SK-N-SH (cell line): Measurements from ENCODE around the gene DHCR24. TPM values are rescaled to one million over a fixed set of nuclear protein-coding genes. Genes with fewer than 3 reads are reported as not detected.

Experiments used
- CTCF ChIA-PET: fragments of 300-600, 350-600 bp; formaldehyde crosslinking; extraction: SDS; loops from one replicate; lab custom pipeline; 2021; lab: Yijun Ruan, JAX
- POLR2A ChIA-PET: fragments of 350-600 bp; sonication (Branson Sonifier 250); formaldehyde crosslinking; extraction: SDS; loops from one replicate; lab custom pipeline; 2020; ENCODE audit warnings: antibody characterized with exemption, inconsistent platforms; lab: Yijun Ruan, JAX
- DNase-seq: peaks from one replicate; pipeline ENCODE4 v3.0.0; 2012
- H2AFZ ChIP-seq: fragments of 200-600 bp; sonication (generic); 2 replicates; pipeline ENCODE4 v1.8.1; 2016; ENCODE audit warnings: antibody characterized with exemption, mild to moderate bottlenecking, low read depth
- H3F3A ChIP-seq: fragments of 200-600 bp; sonication (generic); replicated peaks from 2 replicates; pipeline ENCODE3; 2016; ENCODE audit warnings: antibody characterized with exemption, mild to moderate bottlenecking; ENCODE audit not compliant: insufficient read depth
- H3K27ac ChIP-seq, 2 experiments: fragments of 200-500 bp in 1 of 2; fragments of 200-600 bp in 1 of 2; sonication (Bioruptor generic) in 1 of 2; sonication (generic), shearing (Covaris generic) in 1 of 2; 2 replicates each; pipeline versions ENCODE4 v1.5.1 to v1.6.1; 2014 to 2016; ENCODE audit warnings: low read depth in 2 of 2, inconsistent platforms in 1 of 2, low read length in 1 of 2, mild to moderate bottlenecking in 1 of 2, mixed read lengths in 1 of 2
- H3K27me3 ChIP-seq: fragments of 200-600 bp; sonication (generic), shearing (Covaris generic); 2 replicates; pipeline ENCODE4 v1.6.1; 2016; ENCODE audit warnings: mixed run types; ENCODE audit not compliant: insufficient read depth
- H3K36me3 ChIP-seq, 2 experiments: fragments of 200-500 bp in 1 of 2; fragments of 200-600 bp in 1 of 2; sonication (Bioruptor generic) in 1 of 2; sonication (generic) in 1 of 2; replicated peaks in 1 of 2; 2 replicates each; pipeline versions ENCODE3 to v1.5.1; 2014 to 2016; ENCODE audit warnings: low read length in 1 of 2, mild to moderate bottlenecking in 1 of 2; ENCODE audit not compliant: insufficient read depth in 2 of 2, control insufficient read depth in 1 of 2
- H3K4me1 ChIP-seq, 2 experiments: fragments of 200-500 bp in 1 of 2; fragments of 200-600 bp in 1 of 2; sonication (Bioruptor generic) in 1 of 2; sonication (generic), shearing (Covaris generic) in 1 of 2; 2 replicates each; pipeline versions ENCODE4 v1.5.1 to v1.6.1; 2014 to 2016; ENCODE audit warnings: low read depth in 1 of 2, low read length in 1 of 2, mixed run types in 1 of 2; ENCODE audit not compliant: insufficient read depth in 2 of 2, control insufficient read depth in 1 of 2
- H3K4me2 ChIP-seq: fragments of 200-600 bp; sonication (generic), shearing (Covaris generic); 2 replicates; pipeline ENCODE4 v1.6.1; 2017; ENCODE audit warnings: mixed run types
- H3K4me3 ChIP-seq, 2 experiments: fragments of 200-500 bp in 1 of 2; fragments of 200-600 bp in 1 of 2; sonication (Bioruptor generic) in 1 of 2; sonication (generic), shearing (Covaris generic) in 1 of 2; 2 replicates each; pipeline versions ENCODE4 v1.5.1 to v1.8.1; 2014 to 2016; ENCODE audit warnings: low read depth in 2 of 2, inconsistent platforms in 1 of 2, low read length in 1 of 2, mild to moderate bottlenecking in 1 of 2, mixed read lengths in 1 of 2, moderate library complexity in 1 of 2
- H3K79me2 ChIP-seq: fragments of 200-600 bp; sonication (generic); 2 replicates; pipeline ENCODE4 v1.8.1; 2017; ENCODE audit warnings: mild to moderate bottlenecking; ENCODE audit not compliant: insufficient read depth
- H3K9ac ChIP-seq: fragments of 200-600 bp; sonication (generic); 2 replicates; pipeline ENCODE4 v1.6.1; 2017; ENCODE audit warnings: mixed run types
- H3K9me2 ChIP-seq: fragments of 200-600 bp; sonication (generic); 2 replicates; pipeline ENCODE4 v1.6.1; 2017; ENCODE audit warnings: mixed run types
- H3K9me3 ChIP-seq: fragments of 200-600 bp; sonication (generic); 2 replicates; pipeline ENCODE4 v1.6.1; 2017; ENCODE audit warnings: mixed run types, mild to moderate bottlenecking, moderate library complexity
- H4K20me1 ChIP-seq: fragments of 200-600 bp; sonication (generic); 2 replicates; pipeline ENCODE4 v1.6.1; 2017; ENCODE audit warnings: mild to moderate bottlenecking, mixed run types; ENCODE audit not compliant: insufficient read depth
- CTCF ChIP-seq: fragments of 200-600 bp; sonication (generic); IDR thresholded peaks from 2 replicates; pipeline ENCODE4 v1.6.1; 2017; ENCODE audit warnings: antibody characterized with exemption, mild to moderate bottlenecking, moderate library complexity
- EP300 ChIP-seq, 2 experiments: IDR thresholded peaks; 2 replicates each; pipeline versions ENCODE4 v1.4.0 to v1.6.1; 2012; ENCODE audit warnings: borderline replicate concordance in 1 of 2, low read depth in 1 of 2, low read length in 1 of 2
- NFIC ChIP-seq: IDR thresholded peaks from 2 replicates; pipeline ENCODE4 v1.4.0; 2012; ENCODE audit warnings: borderline replicate concordance
- NRF1 ChIP-seq: IDR thresholded peaks from 2 replicates; pipeline ENCODE4 v1.6.1; 2012; ENCODE audit warnings: low read depth, mild to moderate bottlenecking, low read length
- RAD21 ChIP-seq: IDR thresholded peaks from 2 replicates; pipeline ENCODE4 v1.6.1; 2012; ENCODE audit warnings: mild to moderate bottlenecking, low read length
- REST ChIP-seq: IDR thresholded peaks from 2 replicates; pipeline ENCODE4 v1.6.1; 2012; ENCODE audit warnings: mild to moderate bottlenecking, low read depth, low read length, moderate library complexity
- SMC3 ChIP-seq: IDR thresholded peaks from 2 replicates; pipeline ENCODE4 v1.6.1; 2012; ENCODE audit warnings: low read depth, low read length, improper control_type of control experiment
- TEAD4 ChIP-seq: IDR thresholded peaks from 2 replicates; pipeline ENCODE4 v1.4.0; 2012; ENCODE audit warnings: mild to moderate bottlenecking, borderline replicate concordance; ENCODE audit not compliant: insufficient read depth
- USF2 ChIP-seq: fragments of 150-350 bp; IDR thresholded peaks from 2 replicates; pipeline ENCODE4 v1.6.1; 2017; ENCODE audit warnings: antibody characterized with exemption, low read length, low read depth, borderline replicate concordance
- WGBS: methylation state at CpG from one replicate; pipeline ENCODE4 v1.1.6; 2017; ENCODE audit warnings: low lambda C conversion rate; 5-methylcytosine and 5-hydroxymethylcytosine counted together
- polyA plus RNA-seq, 3 experiments: library from polyadenylated mRNA; depleted of rRNA; stranded (reverse); fragments of >200 nt; gene quantifications; 2 replicates each; pipeline ENCODE4 v1.2.3, GENCODE V29; 2012
- TF ChIP-seq, protein P1 (sequence below): IDR thresholded peaks from 2 replicates; pipeline ENCODE4 v1.4.0; 2012; ENCODE audit warnings: low read depth, borderline replicate concordance

Gene DHCR24
- polyA plus RNA-seq, 1 of the 3 experiments (the other 2 are of a cell fraction), result 4.3 TPM

- H2AFZ ChIP-seq, result no peak overlapping the region
- H3K4me2 ChIP-seq, result no peak overlapping the region
- WGBS, result 44% methylated on average over 9 of the region's 13 CpGs
- no peak overlapping the region for H3K27ac ChIP-seq
- TF ChIP-seq, protein P1, sequence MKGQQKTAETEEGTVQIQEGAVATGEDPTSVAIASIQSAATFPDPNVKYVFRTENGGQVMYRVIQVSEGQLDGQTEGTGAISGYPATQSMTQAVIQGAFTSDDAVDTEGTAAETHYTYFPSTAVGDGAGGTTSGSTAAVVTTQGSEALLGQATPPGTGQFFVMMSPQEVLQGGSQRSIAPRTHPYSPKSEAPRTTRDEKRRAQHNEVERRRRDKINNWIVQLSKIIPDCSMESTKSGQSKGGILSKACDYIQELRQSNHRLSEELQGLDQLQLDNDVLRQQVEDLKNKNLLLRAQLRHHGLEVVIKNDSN, result no peak
- TF ChIP-seq REST (no peak), SMC3 (peak; percentile 98), CTCF (peak; percentile 86), RAD21 (peak; percentile 99), USF2 (no peak), NFIC (no peak), NRF1 (no peak), EP300 (IDR thresholded peaks at IDR 0.05; ENCODE audit: borderline replicate concordance in 1 of 2, low read depth in 1 of 2, low read length in 1 of 2) (no peak), TEAD4 (no peak)
- TF ChIP-seq, all 33 proteins: peak for 3
- ChIA-PET POLR2A (no interaction called here), CTCF (interaction anchor here (0.6 to 4.3 kb wide), 24 partner anchors 10 to 950 kb away, joined by 3 to 20 read pairs (median 4); partner anchors contain the start of genes ACOT11, PARS2 and TTC22)
- Histone ChIP-seq H3K36me3 (no peaks in the 10 kb centered on the region), H4K20me1 (no peaks in the 10 kb centered on the region), H3K9ac (no peak overlapping the region), H3K27me3 (no peaks in the 10 kb centered on the region), H3K9me2 (no peaks in the 10 kb centered on the region), H3F3A (no peaks in the 10 kb centered on the region), H3K79me2 (no peaks in the 10 kb centered on the region), H3K4me1 (peaks cover 0 to 2% of the 10 kb centered on the region in 2 experiments; a peak in 1 of 4 replicates), H3K4me3 (no peak overlapping the region; a peak in 1 of 4 replicates), H3K9me3 (no peaks in the 10 kb centered on the region)
- DNase-seq, result peak; percentile 93
These were observed 76.6 kb downstream of the DHCR24 start for GRCh38 chr1:54810153-54810942.
